ENCODE measurements around the gene STPG3. TPM values are rescaled to one million over a fixed set of nuclear protein-coding genes. Genes with fewer than 3 reads are reported as not detected.
A peak's percentile ranks its signal among the peaks of the same experiment; 100 is the strongest.

The STPG3 gene
- total and polyA plus RNA-seq, 2 of the 13 experiments (the other 11 are each of a cell fraction or from before 2014, with no cell fraction given): not detected

GRCh38 chr9:137243626-137244485 is 7.2 kb upstream of the STPG3 start (continued):
- TF ChIP-seq, protein P1, sequence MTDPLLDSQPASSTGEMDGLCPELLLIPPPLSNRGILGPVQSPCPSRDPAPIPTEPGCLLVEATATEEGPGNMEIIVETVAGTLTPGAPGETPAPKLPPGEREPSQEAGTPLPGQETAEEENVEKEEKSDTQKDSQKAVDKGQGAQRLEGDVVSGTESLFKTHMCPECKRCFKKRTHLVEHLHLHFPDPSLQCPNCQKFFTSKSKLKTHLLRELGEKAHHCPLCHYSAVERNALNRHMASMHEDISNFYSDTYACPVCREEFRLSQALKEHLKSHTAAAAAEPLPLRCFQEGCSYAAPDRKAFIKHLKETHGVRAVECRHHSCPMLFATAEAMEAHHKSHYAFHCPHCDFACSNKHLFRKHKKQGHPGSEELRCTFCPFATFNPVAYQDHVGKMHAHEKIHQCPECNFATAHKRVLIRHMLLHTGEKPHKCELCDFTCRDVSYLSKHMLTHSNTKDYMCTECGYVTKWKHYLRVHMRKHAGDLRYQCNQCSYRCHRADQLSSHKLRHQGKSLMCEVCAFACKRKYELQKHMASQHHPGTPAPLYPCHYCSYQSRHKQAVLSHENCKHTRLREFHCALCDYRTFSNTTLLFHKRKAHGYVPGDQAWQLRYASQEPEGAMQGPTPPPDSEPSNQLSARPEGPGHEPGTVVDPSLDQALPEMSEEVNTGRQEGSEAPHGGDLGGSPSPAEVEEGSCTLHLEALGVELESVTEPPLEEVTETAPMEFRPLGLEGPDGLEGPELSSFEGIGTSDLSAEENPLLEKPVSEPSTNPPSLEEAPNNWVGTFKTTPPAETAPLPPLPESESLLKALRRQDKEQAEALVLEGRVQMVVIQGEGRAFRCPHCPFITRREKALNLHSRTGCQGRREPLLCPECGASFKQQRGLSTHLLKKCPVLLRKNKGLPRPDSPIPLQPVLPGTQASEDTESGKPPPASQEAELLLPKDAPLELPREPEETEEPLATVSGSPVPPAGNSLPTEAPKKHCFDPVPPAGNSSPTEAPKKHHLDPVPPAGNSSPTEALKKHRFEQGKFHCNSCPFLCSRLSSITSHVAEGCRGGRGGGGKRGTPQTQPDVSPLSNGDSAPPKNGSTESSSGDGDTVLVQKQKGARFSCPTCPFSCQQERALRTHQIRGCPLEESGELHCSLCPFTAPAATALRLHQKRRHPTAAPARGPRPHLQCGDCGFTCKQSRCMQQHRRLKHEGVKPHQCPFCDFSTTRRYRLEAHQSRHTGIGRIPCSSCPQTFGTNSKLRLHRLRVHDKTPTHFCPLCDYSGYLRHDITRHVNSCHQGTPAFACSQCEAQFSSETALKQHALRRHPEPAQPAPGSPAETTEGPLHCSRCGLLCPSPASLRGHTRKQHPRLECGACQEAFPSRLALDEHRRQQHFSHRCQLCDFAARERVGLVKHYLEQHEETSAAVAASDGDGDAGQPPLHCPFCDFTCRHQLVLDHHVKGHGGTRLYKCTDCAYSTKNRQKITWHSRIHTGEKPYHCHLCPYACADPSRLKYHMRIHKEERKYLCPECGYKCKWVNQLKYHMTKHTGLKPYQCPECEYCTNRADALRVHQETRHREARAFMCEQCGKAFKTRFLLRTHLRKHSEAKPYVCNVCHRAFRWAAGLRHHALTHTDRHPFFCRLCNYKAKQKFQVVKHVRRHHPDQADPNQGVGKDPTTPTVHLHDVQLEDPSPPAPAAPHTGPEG (CRISPR knock-in tag; IDR thresholded peaks at IDR 0.05): no peak
- TF ChIP-seq ERF (CRISPR knock-in tag; IDR thresholded peaks at IDR 0.05): 0 out of 2 replicates have a peak, but pooled peaks have one; percentile 10
- TF ChIP-seq ZNF512B (CRISPR knock-in tag; IDR thresholded peaks at IDR 0.05; ENCODE audit: borderline replicate concordance): 0 out of 2 replicates have a peak, but pooled peaks have one; percentile 6
- peak; percentile 96 for TF ChIP-seq AGO2 (optimal IDR thresholded peaks at IDR 0.05; ENCODE audit: low read depth, low read length)
- TF ChIP-seq RXRA (CRISPR knock-in tag; IDR thresholded peaks at IDR 0.05): no peak
- peak; percentile 63; the same call in 1 of the 2 replicates for TF ChIP-seq ZNF350 (CRISPR knock-in tag; IDR thresholded peaks at IDR 0.05; ENCODE audit: borderline replicate concordance, low read depth)
- no peak for TF ChIP-seq SNAPC4 (CRISPR knock-in tag; IDR thresholded peaks at IDR 0.05)
- TF ChIP-seq RNF219 (CRISPR knock-in tag; IDR thresholded peaks at IDR 0.05): no peak

Measured in HepG2 (cell line).